Measurements from ENCODE around the gene RAB11B. TPM values are rescaled to one million over a fixed set of nuclear protein-coding genes. Genes with fewer than 3 reads are reported as not detected.

Gene RAB11B
- total and polyA plus RNA-seq, 9 of the 15 experiments (the other 6 are each of a cell fraction or from before 2014, with no cell fraction given) = 0.74 to 71.0 (median 13.8) TPM

DNA sequence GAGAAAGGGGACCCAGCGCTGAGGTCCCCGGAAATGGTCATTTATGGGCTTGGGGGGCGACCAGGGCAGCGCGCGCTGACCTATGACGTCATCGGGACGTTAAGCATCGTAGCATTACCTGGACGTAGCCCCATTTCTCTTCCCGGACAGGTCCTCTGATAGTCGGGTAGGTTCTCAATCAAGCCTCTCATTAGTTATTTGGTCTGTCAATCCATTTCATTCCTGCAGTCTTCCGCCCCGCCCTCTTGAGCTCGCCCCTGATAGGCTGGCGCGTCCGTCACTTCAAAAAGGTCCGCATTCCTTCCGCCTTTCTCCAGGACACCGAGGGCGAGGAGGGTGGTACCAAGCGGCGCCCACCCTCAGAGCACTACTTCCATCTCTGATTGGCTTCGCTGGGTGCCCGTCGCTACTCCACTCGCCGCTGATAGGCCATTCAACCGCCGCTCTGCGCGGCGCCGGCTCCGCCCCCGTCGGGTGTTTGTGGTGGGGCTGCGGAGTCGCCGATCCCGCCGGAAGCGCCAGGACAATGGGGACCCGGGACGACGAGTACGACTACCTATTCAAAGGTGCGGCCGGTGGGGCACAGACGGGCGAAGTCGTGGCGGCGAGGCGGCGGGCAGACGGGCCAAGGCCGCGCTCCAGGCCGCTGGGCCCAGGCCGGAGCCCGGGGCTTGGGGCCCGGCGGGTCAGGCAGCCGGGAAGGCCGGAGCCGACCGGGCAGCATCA lies at the start of gene RAB11B (continued):
- TF ChIP-seq ARNT (IDR thresholded peaks at IDR 0.05) (0 out of 4 replicates have a peak, but pooled peaks of 1 of the 2 experiments have one; percentile 71), ZC3H4 (CRISPR knock-in tag; IDR thresholded peaks at IDR 0.05; ENCODE audit: borderline replicate concordance) (0 out of 2 replicates have a peak, but pooled peaks have one; percentile 66), ZNF668 (CRISPR knock-in tag; IDR thresholded peaks at IDR 0.05) (no peak), ZNF444 (CRISPR knock-in tag; IDR thresholded peaks at IDR 0.05) (no peak), ESRRA (IDR thresholded peaks at IDR 0.05; ENCODE audit: borderline replicate concordance, low read depth) (peak; percentile 72; the same call in 1 of the 2 replicates), MTA3 (IDR thresholded peaks at IDR 0.05; ENCODE audit: borderline replicate concordance) (peak; percentile 97), POLR2B (IDR thresholded peaks at IDR 0.05; ENCODE audit: low read depth, partially characterized antibody) (peak; percentile 13), MEF2A (IDR thresholded peaks at IDR 0.05; ENCODE audit: control insufficient read depth, low read depth, low read length) (no peak), MXI1 (IDR thresholded peaks at IDR 0.05; ENCODE audit: low read depth, low read length) (no peak), PHTF2 (CRISPR knock-in tag; IDR thresholded peaks at IDR 0.05) (no peak), STAT5B (CRISPR knock-in tag; IDR thresholded peaks at IDR 0.05) (no peak), ZNF212 (CRISPR knock-in tag; IDR thresholded peaks at IDR 0.05) (no peak), POLR2G (IDR thresholded peaks at IDR 0.05; ENCODE audit: low read depth, low read length) (peak; percentile 96), RAD21 (CRISPR knock-in tag; conservative IDR thresholded peaks at IDR 0.05 in 1 of 2, IDR thresholded peaks at IDR 0.05 in 1 of 2) (no peak)
- TF ChIP-seq, protein P1, sequence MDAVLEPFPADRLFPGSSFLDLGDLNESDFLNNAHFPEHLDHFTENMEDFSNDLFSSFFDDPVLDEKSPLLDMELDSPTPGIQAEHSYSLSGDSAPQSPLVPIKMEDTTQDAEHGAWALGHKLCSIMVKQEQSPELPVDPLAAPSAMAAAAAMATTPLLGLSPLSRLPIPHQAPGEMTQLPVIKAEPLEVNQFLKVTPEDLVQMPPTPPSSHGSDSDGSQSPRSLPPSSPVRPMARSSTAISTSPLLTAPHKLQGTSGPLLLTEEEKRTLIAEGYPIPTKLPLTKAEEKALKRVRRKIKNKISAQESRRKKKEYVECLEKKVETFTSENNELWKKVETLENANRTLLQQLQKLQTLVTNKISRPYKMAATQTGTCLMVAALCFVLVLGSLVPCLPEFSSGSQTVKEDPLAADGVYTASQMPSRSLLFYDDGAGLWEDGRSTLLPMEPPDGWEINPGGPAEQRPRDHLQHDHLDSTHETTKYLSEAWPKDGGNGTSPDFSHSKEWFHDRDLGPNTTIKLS (IDR thresholded peaks at IDR 0.05; ENCODE audit: borderline replicate concordance, low read depth) = peak; percentile 80
- TF ChIP-seq, protein P2, sequence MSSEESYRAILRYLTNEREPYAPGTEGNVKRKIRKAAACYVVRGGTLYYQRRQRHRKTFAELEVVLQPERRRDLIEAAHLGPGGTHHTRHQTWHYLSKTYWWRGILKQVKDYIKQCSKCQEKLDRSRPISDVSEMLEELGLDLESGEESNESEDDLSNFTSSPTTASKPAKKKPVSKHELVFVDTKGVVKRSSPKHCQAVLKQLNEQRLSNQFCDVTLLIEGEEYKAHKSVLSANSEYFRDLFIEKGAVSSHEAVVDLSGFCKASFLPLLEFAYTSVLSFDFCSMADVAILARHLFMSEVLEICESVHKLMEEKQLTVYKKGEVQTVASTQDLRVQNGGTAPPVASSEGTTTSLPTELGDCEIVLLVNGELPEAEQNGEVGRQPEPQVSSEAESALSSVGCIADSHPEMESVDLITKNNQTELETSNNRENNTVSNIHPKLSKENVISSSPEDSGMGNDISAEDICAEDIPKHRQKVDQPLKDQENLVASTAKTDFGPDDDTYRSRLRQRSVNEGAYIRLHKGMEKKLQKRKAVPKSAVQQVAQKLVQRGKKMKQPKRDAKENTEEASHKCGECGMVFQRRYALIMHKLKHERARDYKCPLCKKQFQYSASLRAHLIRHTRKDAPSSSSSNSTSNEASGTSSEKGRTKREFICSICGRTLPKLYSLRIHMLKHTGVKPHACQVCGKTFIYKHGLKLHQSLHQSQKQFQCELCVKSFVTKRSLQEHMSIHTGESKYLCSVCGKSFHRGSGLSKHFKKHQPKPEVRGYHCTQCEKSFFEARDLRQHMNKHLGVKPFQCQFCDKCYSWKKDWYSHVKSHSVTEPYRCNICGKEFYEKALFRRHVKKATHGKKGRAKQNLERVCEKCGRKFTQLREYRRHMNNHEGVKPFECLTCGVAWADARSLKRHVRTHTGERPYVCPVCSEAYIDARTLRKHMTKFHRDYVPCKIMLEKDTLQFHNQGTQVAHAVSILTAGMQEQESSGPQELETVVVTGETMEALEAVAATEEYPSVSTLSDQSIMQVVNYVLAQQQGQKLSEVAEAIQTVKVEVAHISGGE (CRISPR knock-in tag; IDR thresholded peaks at IDR 0.05) = peak in 2 of 3 experiments; percentile 21 to 70; a peak in 2 of 6 replicates
- TF ChIP-seq, protein P3, sequence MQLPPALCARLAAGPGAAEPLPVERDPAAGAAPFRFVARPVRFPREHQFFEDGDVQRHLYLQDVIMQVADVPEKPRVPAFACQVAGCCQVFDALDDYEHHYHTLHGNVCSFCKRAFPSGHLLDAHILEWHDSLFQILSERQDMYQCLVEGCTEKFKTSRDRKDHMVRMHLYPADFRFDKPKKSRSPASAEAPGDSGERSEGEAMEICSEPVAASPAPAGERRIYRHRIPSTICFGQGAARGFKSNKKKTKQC (CRISPR knock-in tag; IDR thresholded peaks at IDR 0.05) = peak; percentile 64; the same call in 1 of the 2 replicates
- TF ChIP-seq, protein P4, sequence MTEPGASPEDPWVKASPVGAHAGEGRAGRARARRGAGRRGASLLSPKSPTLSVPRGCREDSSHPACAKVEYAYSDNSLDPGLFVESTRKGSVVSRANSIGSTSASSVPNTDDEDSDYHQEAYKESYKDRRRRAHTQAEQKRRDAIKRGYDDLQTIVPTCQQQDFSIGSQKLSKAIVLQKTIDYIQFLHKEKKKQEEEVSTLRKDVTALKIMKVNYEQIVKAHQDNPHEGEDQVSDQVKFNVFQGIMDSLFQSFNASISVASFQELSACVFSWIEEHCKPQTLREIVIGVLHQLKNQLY (CRISPR knock-in tag; conservative IDR thresholded peaks at IDR 0.05) = no peak
- TF ChIP-seq, protein P5, sequence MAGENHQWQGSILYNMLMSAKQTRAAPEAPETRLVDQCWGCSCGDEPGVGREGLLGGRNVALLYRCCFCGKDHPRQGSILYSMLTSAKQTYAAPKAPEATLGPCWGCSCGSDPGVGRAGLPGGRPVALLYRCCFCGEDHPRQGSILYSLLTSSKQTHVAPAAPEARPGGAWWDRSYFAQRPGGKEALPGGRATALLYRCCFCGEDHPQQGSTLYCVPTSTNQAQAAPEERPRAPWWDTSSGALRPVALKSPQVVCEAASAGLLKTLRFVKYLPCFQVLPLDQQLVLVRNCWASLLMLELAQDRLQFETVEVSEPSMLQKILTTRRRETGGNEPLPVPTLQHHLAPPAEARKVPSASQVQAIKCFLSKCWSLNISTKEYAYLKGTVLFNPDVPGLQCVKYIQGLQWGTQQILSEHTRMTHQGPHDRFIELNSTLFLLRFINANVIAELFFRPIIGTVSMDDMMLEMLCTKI (IDR thresholded peaks at IDR 0.05; ENCODE audit: partially characterized antibody) = no peak

Measured in K562 (cell line).